HG03108 (cell line): ENCODE measurements around the gene FGF12.
"Not testable (repeated sequence)": the region's sequence is repeated elsewhere in the genome, so short reads cannot be mapped to it uniquely, and the experiment has no call there.

Experiments
- ATAC-seq: cut with Tn5 transposase; IDR thresholded peaks from one replicate; pipeline ENCODE4 v1.9.1; 2021; ENCODE audit warnings: moderate library complexity; ENCODE audit not compliant: unreplicated experiment

Gene FGF12

GRCh38 chr3:192727032-192727847 lies at the start of gene FGF12:
FGF12 (minus strand) TSS chr3:192727541.
- ATAC-seq = no peak

DNA sequence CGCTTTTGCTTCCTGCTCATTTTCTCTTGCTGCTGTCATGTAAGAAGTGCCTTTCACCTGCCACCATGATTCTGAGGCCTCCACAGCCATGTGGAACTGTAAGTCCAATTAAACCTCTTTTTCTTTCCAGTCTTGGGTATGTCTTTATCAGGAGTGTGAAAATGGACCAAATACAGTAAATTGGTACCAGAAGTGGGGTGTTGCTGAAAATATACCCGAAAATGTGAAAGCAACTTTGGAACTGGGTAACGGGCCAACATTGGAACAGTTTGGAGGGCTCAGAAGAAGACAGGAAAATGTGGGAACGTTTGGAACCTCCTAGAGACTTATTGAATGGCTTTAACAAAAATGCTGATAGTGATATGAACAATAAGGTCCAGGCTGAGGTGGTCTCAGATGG lies 47.0 kb upstream of the FGF12 start:
- not testable (repeated sequence) for ATAC-seq

DNA sequence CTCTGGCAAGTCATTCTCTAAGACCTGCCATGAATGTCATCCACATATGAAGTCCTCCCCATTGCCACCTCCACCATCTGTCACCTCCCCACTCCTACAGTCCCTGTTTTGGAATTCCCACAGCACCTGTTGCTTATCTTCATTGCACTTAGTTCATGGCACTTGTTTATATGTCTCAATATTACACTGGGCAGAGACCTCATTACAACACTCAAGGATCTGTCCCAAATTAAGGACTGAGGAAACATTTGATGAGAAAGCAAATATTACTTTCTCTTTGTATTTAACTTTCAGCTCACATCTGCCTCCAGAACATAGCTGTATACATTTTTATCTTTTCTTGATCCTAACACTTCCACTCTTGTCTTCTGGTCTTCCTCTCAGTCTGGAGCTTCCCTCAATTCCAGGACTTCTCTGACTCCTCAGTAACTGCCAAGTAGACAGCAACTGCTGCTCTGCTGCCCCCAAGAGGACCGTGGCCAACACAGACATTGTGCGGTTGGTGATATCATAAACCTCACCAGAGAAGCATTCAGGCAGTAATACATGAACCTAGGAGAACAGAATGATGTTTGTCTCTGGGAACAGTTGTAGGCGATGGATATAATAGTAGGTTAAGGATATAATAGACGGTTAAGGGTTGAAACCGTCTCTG lies 45.0 kb upstream of the FGF12 start:
- ATAC-seq = no peak

GRCh38 chr3:192758654-192759053 lies 31.3 kb upstream of the FGF12 start:
- ATAC-seq = no peak

DNA sequence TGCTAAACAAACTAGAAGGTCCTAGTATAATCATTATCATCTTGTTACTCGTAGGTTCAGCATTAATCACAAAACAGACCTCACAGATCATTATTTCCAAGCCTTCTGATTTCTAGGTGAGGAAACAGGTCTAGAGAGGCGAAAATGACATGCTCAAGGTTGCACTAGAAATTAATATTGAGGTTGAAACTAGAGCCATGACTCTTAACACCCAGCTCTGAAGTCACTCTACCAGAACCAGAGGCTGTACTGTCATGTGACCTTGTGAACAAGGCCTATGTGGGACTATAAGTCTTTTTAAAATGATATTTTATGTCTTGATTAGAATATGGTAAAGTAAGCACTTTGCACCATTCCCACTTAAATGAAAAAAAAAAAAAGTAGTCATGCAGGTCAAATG lies 23.8 kb upstream of the FGF12 start:
- ATAC-seq = no peak

GRCh38 chr3:192750201-192750600 lies 22.9 kb upstream of the FGF12 start:
- ATAC-seq = no peak

DNA sequence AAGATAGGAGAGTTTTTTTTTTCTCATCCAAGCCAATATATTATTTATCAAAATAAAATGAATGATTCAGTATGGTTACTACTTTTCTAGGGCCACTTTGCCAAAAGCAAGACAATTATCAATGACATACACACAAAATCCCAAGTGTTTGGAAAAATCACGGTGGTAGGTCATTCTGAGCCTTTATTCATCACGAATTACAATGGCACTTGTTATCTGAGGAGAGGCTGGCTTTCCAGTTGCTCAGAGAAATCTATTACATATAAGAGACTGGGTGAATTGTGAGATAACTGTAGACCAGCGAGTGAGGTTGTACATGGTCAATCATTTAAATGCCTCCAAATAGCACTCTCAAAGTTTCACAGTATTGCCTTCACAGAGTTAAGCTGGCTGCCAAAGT lies 20.4 kb upstream of the FGF12 start:
- no peak for ATAC-seq

DNA sequence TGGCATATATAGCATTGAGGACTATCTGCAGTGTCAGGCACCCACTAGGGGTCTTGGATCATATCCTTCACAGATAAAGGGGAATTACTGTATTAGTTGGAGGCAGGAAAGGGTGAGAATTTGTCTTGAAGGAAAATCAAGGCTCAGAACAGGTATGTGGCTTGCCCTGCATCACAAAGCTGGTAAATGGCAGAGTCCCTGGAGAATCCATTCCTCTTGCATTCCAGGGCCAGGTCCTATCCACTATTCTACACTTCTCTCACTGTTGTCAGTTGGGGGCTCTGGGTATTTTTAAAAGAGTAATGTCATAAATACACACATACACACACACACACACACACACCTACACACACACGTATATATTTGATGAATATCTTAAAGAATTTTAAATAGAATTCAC lies 19.8 kb upstream of the FGF12 start:
- no peak for ATAC-seq

GRCh38 chr3:192745150-192745549 lies 17.8 kb upstream of the FGF12 start:
- ATAC-seq = no peak

DNA sequence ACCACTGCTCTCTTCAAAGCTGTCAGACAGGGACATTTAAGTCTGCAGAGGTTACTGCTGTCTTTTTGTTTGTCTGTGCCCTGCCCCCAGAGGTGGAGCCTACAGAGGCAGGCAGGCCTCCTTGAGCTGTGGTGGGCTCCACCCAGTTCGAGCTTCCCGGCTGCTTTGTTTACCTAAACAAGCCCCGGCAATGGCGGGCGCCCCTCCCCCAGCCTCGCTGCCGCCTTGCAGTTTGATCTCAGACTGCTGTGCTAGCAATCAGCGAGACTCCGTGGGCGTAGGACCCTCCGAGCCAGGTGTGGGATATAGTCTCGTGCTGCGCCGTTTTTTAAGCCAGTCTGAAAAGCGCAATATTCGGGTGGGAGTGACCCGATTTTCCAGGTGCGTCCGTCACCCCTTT lies 17.3 kb upstream of the FGF12 start:
- ATAC-seq = not testable (repeated sequence)

DNA sequence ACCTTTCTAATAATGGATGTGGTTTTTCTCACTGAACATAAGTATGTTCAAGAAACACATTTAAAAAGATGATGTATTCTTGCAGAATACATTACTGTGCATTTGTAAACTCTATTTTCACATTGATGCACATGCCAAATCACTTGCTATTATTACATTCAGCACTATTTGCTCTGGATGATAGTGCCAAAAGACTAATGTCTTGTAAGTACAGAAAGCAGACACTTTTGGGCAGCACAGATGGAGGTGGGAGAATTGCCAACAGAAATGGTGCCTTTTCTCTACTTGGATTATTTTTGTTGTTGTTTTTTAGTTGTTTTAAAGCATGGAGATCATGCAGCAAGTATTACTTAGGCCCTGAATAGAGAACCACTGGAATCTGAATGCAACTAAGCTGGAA lies 10.2 kb upstream of the FGF12 start:
- no peak for ATAC-seq

DNA sequence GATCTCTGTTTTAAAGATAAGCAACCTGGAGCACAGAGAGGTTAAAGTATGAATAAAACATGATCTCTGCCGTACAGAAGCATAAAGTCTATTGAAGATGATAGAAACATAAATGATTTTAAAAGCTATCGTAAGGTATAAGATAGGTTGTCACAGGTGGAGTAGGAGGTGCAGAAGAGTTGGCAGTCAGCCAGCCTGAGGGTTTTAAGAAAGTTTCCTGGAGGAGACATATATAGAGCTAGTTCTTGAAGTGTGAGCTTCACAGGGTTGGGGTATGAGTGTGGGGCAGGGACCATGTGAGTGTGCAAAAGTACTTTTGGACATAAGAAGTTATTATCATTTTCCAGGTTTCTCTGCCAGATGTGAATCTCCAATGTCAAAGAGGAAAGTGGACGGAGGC lies 3.9 kb upstream of the FGF12 start:
- ATAC-seq = no peak

DNA sequence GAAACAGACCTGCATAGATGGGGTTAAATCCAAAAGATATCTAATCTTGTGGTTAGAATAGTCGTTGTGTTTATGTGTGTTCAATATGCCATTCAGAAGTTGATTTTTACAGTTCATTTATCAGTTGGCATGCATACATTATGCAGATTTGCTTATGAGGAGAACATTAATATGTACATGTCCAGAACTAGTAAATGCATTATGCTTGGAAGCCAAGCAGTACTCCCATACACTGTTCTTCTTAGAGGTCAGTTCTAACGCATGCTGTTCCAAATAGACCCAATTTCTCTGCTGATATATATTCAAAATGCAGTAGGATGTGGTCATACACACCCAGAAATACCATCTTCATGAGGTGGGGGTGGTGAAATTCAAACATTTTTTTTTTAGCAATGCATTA lies 956 bp downstream of the FGF12 start:
- ATAC-seq = no peak

- ATAC-seq = no peak
Measured at GRCh38 chr3:192719964-192720363, 7.4 kb downstream of the FGF12 start.

DNA sequence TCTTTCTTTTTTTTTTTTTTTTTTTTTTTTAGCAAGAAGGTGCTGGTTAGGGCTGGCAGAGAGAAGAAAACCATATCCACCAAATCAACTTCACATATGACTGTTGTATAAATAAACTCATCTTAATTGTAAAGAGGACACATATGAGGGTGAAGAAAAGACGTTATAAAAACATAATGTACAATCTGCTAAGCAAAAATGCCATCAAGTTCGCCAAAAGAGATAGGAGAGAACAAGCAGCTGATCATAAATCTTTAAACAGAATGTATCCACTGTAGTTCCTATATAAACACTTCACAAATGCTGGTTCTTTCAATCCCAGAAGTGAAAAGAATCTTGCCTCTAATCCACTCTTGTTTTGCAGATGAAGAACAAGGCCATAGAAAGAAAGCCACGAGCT lies 9.2 kb downstream of the FGF12 start:
- no peak for ATAC-seq

GRCh38 chr3:192715126-192715525 lies 12.2 kb downstream of the FGF12 start:
- no peak for ATAC-seq

DNA sequence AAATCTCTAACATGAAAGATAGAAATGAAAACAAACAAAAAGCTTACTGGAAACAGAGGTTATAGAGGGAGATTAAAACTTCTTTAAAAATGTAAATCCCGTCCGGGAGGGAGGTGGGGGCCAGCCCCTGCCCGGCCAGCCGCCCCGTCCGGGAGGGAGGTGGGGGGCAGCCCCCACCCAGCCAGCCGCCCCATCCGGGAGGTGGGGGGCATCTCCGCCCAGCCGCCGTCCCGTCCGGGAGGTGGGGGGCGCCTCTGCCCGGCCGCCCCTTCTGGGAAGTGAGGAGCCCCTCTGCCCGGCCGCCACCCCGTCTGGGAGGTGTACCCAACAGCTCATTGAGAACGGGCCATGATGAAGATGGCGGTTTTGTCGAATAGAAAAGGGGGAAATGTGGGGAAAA lies 16.2 kb downstream of the FGF12 start:
- ATAC-seq = not testable (repeated sequence)

GRCh38 chr3:192710366-192710765 lies 17.0 kb downstream of the FGF12 start:
- ATAC-seq = no peak

- ATAC-seq = no peak
Measured at GRCh38 chr3:192706272-192706671, 21.1 kb downstream of the FGF12 start.

DNA sequence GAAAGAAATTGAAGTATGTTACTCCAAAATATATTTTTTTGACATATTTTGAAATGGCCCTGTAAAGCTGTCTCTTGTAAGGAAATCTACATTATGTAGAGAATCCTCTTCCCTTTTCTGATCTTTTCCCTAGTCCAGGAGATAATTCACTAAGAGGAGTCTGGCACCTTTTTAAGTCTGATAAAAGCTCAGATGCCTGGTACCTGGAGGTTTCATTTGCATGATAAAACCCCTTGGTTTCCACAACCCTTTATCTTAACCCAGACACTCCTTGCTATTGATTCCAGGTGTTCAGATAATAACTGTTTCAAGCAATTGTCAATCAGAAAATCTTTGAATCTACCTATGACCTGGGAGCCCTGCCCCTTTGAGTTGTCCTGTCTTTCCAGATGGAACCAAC lies 26.5 kb downstream of the FGF12 start:
- ATAC-seq = no peak

GRCh38 chr3:192696943-192697587 lies 30.3 kb downstream of the FGF12 start:
- no peak for ATAC-seq
